Mesodermal cell (in vitro differentiated cells): ENCODE data around the gene MED13L.
A peak's percentile ranks its signal among the peaks of the same experiment; 100 is the strongest.

Experiments
- H3K27ac ChIP-seq: 2 replicates; pipeline ENCODE4 v1.7.0; 2013; ENCODE audit warnings: mild to moderate bottlenecking, low read depth, low read length, moderate library complexity; ENCODE audit not compliant: severe bottlenecking
- H3K36me3 ChIP-seq: 2 replicates; pipeline ENCODE4 v1.7.1; 2013; ENCODE audit warnings: mild to moderate bottlenecking, low read length, moderate library complexity; ENCODE audit not compliant: control insufficient read depth, insufficient read depth
- H3K4me1 ChIP-seq: one replicate; pipeline ENCODE4 v1.7.1; 2013; ENCODE audit warnings: mild to moderate bottlenecking, low read length; ENCODE audit not compliant: insufficient read depth, control insufficient read depth, poor library complexity, severe bottlenecking
- H3K4me3 ChIP-seq: 2 replicates; pipeline ENCODE4 v1.7.0; 2013; ENCODE audit warnings: low read length, control low read depth, mild to moderate bottlenecking; ENCODE audit not compliant: insufficient read depth, poor library complexity, severe bottlenecking; ENCODE audit errors: extremely low read depth
- H3K9me3 ChIP-seq: 2 replicates; pipeline ENCODE4 v1.7.1; 2013; ENCODE audit warnings: mild to moderate bottlenecking, low read length, moderate library complexity; ENCODE audit not compliant: control insufficient read depth
- WGBS, 2 experiments: methylation state at CpG; one replicate each; pipeline ENCODE4 v1.1.5; 2013; ENCODE audit warnings: missing lambda C conversion rate in 2 of 2; ENCODE audit not compliant: insufficient coverage in 2 of 2; 5-methylcytosine and 5-hydroxymethylcytosine counted together

The MED13L gene

GRCh38 chr12:116182359-116183063 lies 95.0 kb downstream of the MED13L start:
- Histone ChIP-seq H3K4me1 (peaks cover 18% of the 10 kb centered on the region), H3K27ac (no peak overlapping the region), H3K9me3 (no peaks in the 10 kb centered on the region), H3K36me3 (no peaks in the 10 kb centered on the region), H3K4me3 (no peak overlapping the region)
- WGBS, 2 experiments, result 71 to 86% methylated on average over 1 of the region's 1 CpG

GRCh38 chr12:116180448-116180847 lies 97.0 kb downstream of the MED13L start:
- H3K4me1 ChIP-seq, result peaks cover 11% of the 10 kb centered on the region

GRCh38 chr12:116179384-116179783 lies 98.1 kb downstream of the MED13L start:
- Histone ChIP-seq H3K27ac (no peak overlapping the region), H3K9me3 (no peaks in the 10 kb centered on the region), H3K36me3 (no peaks in the 10 kb centered on the region), H3K4me1 (peaks cover 8% of the 10 kb centered on the region), H3K4me3 (no peak overlapping the region)
- 83 to 93% methylated on average over 1 to 4 of the region's 5 CpGs for WGBS, 2 experiments

More at GRCh38 chr12:116180448-116180847, 97.0 kb downstream of the MED13L start:
- 90 to 100% methylated on average over 1 to 2 of the region's 3 CpGs for WGBS, 2 experiments
- Histone ChIP-seq H3K27ac (no peak overlapping the region), H3K9me3 (no peaks in the 10 kb centered on the region), H3K36me3 (no peaks in the 10 kb centered on the region), H3K4me3 (no peak overlapping the region)

- Histone ChIP-seq H3K27ac (no peak overlapping the region), H3K9me3 (no peaks in the 10 kb centered on the region), H3K36me3 (no peaks in the 10 kb centered on the region), H3K4me3 (no peak overlapping the region), H3K4me1 (peaks cover 10% of the 10 kb centered on the region)
- 88 to 95% methylated on average over 4 of the region's 4 CpGs for WGBS, 2 experiments
Observed at GRCh38 chr12:116177017-116177416, 100.5 kb downstream of the MED13L start.

- no peak overlapping the region for H3K27ac ChIP-seq
- WGBS, 2 experiments, result 79 to 100% methylated on average over 3 of the region's 4 CpGs
- peaks cover 19% of the 10 kb centered on the region for H3K4me1 ChIP-seq
- no peak overlapping the region for H3K4me3 ChIP-seq
- no peaks in the 10 kb centered on the region for H3K9me3 ChIP-seq
- no peaks in the 10 kb centered on the region for H3K36me3 ChIP-seq
Observed at GRCh38 chr12:116174904-116175303, 102.6 kb downstream of the MED13L start.

- Histone ChIP-seq H3K4me3 (no peak overlapping the region), H3K9me3 (no peaks in the 10 kb centered on the region), H3K4me1 (peaks cover 19% of the 10 kb centered on the region), H3K27ac (no peak overlapping the region), H3K36me3 (no peaks in the 10 kb centered on the region)
- WGBS, 2 experiments, result 100% methylated on average over 2 of the region's 3 CpGs; no CpG with 5 or more reads in 1 of the 2 experiments
Observed at GRCh38 chr12:116174006-116174405, 103.5 kb downstream of the MED13L start.

GRCh38 chr12:116172224-116172849 lies 105.2 kb downstream of the MED13L start:
- H3K4me3 ChIP-seq, result no peak overlapping the region
- H3K4me1 ChIP-seq, result peaks cover 19% of the 10 kb centered on the region
- 91 to 94% methylated on average over 3 to 4 of the region's 10 CpGs for WGBS, 2 experiments
- no peaks in the 10 kb centered on the region for H3K9me3 ChIP-seq
- no peak overlapping the region for H3K27ac ChIP-seq
- no peaks in the 10 kb centered on the region for H3K36me3 ChIP-seq

GRCh38 chr12:116171549-116171948 lies 105.9 kb downstream of the MED13L start:
- Histone ChIP-seq H3K4me3 (no peak overlapping the region), H3K4me1 (peaks cover 19% of the 10 kb centered on the region), H3K27ac (peak overlapping the region; percentile 11), H3K36me3 (no peaks in the 10 kb centered on the region), H3K9me3 (no peaks in the 10 kb centered on the region)
- 86 to 100% methylated on average over 1 to 2 of the region's 3 CpGs for WGBS, 2 experiments

- Histone ChIP-seq H3K27ac (no peak overlapping the region), H3K4me1 (peaks cover 39% of the 10 kb centered on the region), H3K36me3 (no peaks in the 10 kb centered on the region), H3K4me3 (no peak overlapping the region), H3K9me3 (no peaks in the 10 kb centered on the region)
- no CpG with 5 or more reads among the region's 1 CpG for WGBS, 2 experiments
Observed at GRCh38 chr12:116169071-116169470, 108.4 kb downstream of the MED13L start.

GRCh38 chr12:116166306-116166705 lies 111.2 kb downstream of the MED13L start:
- Histone ChIP-seq H3K36me3 (no peaks in the 10 kb centered on the region), H3K4me3 (no peak overlapping the region), H3K9me3 (no peaks in the 10 kb centered on the region), H3K27ac (no peak overlapping the region), H3K4me1 (peaks cover 29% of the 10 kb centered on the region)
- WGBS, 2 experiments, result 92 to 95% methylated on average over 2 to 4 of the region's 5 CpGs

- H3K36me3 ChIP-seq, result no peaks in the 10 kb centered on the region
- H3K9me3 ChIP-seq, result no peaks in the 10 kb centered on the region
- WGBS, 2 experiments, result 89 to 100% methylated on average over 1 to 2 of the region's 4 CpGs
- H3K27ac ChIP-seq, result peak overlapping the region; percentile 69
- H3K4me1 ChIP-seq, result peaks cover 32% of the 10 kb centered on the region
- H3K4me3 ChIP-seq, result no peak overlapping the region
Observed at GRCh38 chr12:116165036-116165425, 112.5 kb downstream of the MED13L start.
